ENCODE data around the gene SLC5A2.
A peak's percentile ranks its signal among the peaks of the same experiment; 100 is the strongest.

The SLC5A2 gene

GRCh38 chr16:31452631-31453106, 30.3 kb upstream of the SLC5A2 start:
- H3K4me2 ChIP-seq (ENCODE audit: low read length), result peak overlapping the region; percentile 55
- peaks cover 55% of the 10 kb centered on the region for H3K4me1 ChIP-seq (ENCODE audit: control insufficient read depth, insufficient read depth, low read length)
- peak overlapping the region; percentile 29 for H3K4me3 ChIP-seq (ENCODE audit: low read length)
- peaks cover 7% of the 10 kb centered on the region for H3K36me3 ChIP-seq (ENCODE audit: insufficient read depth, low read length)
- H3K27me3 ChIP-seq (ENCODE audit: control insufficient read depth, insufficient read depth, low read length), result no peaks in the 10 kb centered on the region
- peak overlapping the region; percentile 32 for H3K9ac ChIP-seq (ENCODE audit: low read depth, low read length)
- no peaks in the 10 kb centered on the region for H3K9me3 ChIP-seq (replicated peaks; ENCODE audit: low read length)

GRCh38 chr16:31453255-31454204, 29.4 kb upstream of the SLC5A2 start:
- Histone ChIP-seq H3K4me3 (ENCODE audit: low read length) (peak overlapping the region; percentile 4), H3K9ac (ENCODE audit: low read depth, low read length) (peak overlapping the region; percentile 29), H3K36me3 (ENCODE audit: insufficient read depth, low read length) (peaks cover 7% of the 10 kb centered on the region), H3K4me1 (ENCODE audit: control insufficient read depth, insufficient read depth, low read length) (peaks cover 59% of the 10 kb centered on the region), H3K9me3 (replicated peaks; ENCODE audit: low read length) (no peaks in the 10 kb centered on the region), H3K27me3 (ENCODE audit: control insufficient read depth, insufficient read depth, low read length) (no peaks in the 10 kb centered on the region), H3K4me2 (ENCODE audit: low read length) (peak overlapping the region; percentile 47)

GRCh38 chr16:31455601-31456314, 27.2 kb upstream of the SLC5A2 start:
- Histone ChIP-seq H3K9me3 (replicated peaks; ENCODE audit: low read length) (no peaks in the 10 kb centered on the region), H3K4me1 (ENCODE audit: control insufficient read depth, insufficient read depth, low read length) (peaks cover 65% of the 10 kb centered on the region), H3K27me3 (ENCODE audit: control insufficient read depth, insufficient read depth, low read length) (no peaks in the 10 kb centered on the region), H3K4me2 (ENCODE audit: low read length) (peak overlapping the region; percentile 48), H3K36me3 (ENCODE audit: insufficient read depth, low read length) (peaks cover 7% of the 10 kb centered on the region), H3K9ac (ENCODE audit: low read depth, low read length) (no peak overlapping the region), H3K4me3 (ENCODE audit: low read length) (no peak overlapping the region)

GRCh38 chr16:31456988-31457360, 25.9 kb upstream of the SLC5A2 start:
- H3K4me2 ChIP-seq (ENCODE audit: low read length), result peak overlapping the region; percentile 99
- no peaks in the 10 kb centered on the region for H3K9me3 ChIP-seq (replicated peaks; ENCODE audit: low read length)
- no peak overlapping the region for H3K4me3 ChIP-seq (ENCODE audit: low read length)
- H3K9ac ChIP-seq (ENCODE audit: low read depth, low read length), result no peak overlapping the region
- H3K27me3 ChIP-seq (ENCODE audit: control insufficient read depth, insufficient read depth, low read length), result no peaks in the 10 kb centered on the region
- peaks cover 60% of the 10 kb centered on the region for H3K4me1 ChIP-seq (ENCODE audit: control insufficient read depth, insufficient read depth, low read length)
- peaks cover 9% of the 10 kb centered on the region for H3K36me3 ChIP-seq (ENCODE audit: insufficient read depth, low read length)

GRCh38 chr16:31458073-31458843, 24.7 kb upstream of the SLC5A2 start:
- peaks cover 20% of the 10 kb centered on the region for H3K36me3 ChIP-seq (ENCODE audit: insufficient read depth, low read length)
- peak overlapping the region; percentile 99 for H3K4me2 ChIP-seq (ENCODE audit: low read length)
- H3K9ac ChIP-seq (ENCODE audit: low read depth, low read length), result peak overlapping the region; percentile 98
- H3K9me3 ChIP-seq (replicated peaks; ENCODE audit: low read length), result no peaks in the 10 kb centered on the region
- H3K4me3 ChIP-seq (ENCODE audit: low read length), result peak overlapping the region; percentile 85
- H3K27me3 ChIP-seq (ENCODE audit: control insufficient read depth, insufficient read depth, low read length), result no peaks in the 10 kb centered on the region
- H3K4me1 ChIP-seq (ENCODE audit: control insufficient read depth, insufficient read depth, low read length), result peaks cover 48% of the 10 kb centered on the region

GRCh38 chr16:31458844-31459686, 23.9 kb upstream of the SLC5A2 start, which contains the start of gene ARMC5:
ARMC5 (plus strand) TSS chr16:31459501; CDS start chr16:31459525, 24 bp downstream.
- peak within 1 kb of the TSS; percentile 85 for H3K4me3 ChIP-seq (ENCODE audit: low read length)
- H3K9me3 ChIP-seq (replicated peaks; ENCODE audit: low read length), result no peaks in the 10 kb centered on the region
- peaks cover 27% of the 10 kb centered on the region for H3K36me3 ChIP-seq (ENCODE audit: insufficient read depth, low read length)
- peaks cover 41% of the 10 kb centered on the region for H3K4me1 ChIP-seq (ENCODE audit: control insufficient read depth, insufficient read depth, low read length)
- H3K27me3 ChIP-seq (ENCODE audit: control insufficient read depth, insufficient read depth, low read length), result no peaks in the 10 kb centered on the region
- H3K4me2 ChIP-seq (ENCODE audit: low read length), result peak within 1 kb of the TSS; percentile 99
- peak within 1 kb of the TSS; percentile 98 for H3K9ac ChIP-seq (ENCODE audit: low read depth, low read length)

- peak overlapping the region; percentile 98 for H3K9ac ChIP-seq (ENCODE audit: low read depth, low read length)
These were observed 23.0 kb upstream of the SLC5A2 start for GRCh38 chr16:31459687-31460581.

GRCh38 chr16:31460582-31461002, 22.3 kb upstream of the SLC5A2 start:
- peaks cover 35% of the 10 kb centered on the region for H3K36me3 ChIP-seq (ENCODE audit: insufficient read depth, low read length)
- H3K4me2 ChIP-seq (ENCODE audit: low read length), result peak overlapping the region; percentile 93
- no peaks in the 10 kb centered on the region for H3K27me3 ChIP-seq (ENCODE audit: control insufficient read depth, insufficient read depth, low read length)
- H3K9ac ChIP-seq (ENCODE audit: low read depth, low read length), result peak overlapping the region; percentile 73
- peak overlapping the region; percentile 71 for H3K4me3 ChIP-seq (ENCODE audit: low read length)
- H3K9me3 ChIP-seq (replicated peaks; ENCODE audit: low read length), result no peaks in the 10 kb centered on the region
- peaks cover 28% of the 10 kb centered on the region for H3K4me1 ChIP-seq (ENCODE audit: control insufficient read depth, insufficient read depth, low read length)

More at GRCh38 chr16:31459687-31460581, 23.0 kb upstream of the SLC5A2 start:
- Histone ChIP-seq H3K27me3 (ENCODE audit: control insufficient read depth, insufficient read depth, low read length) (no peaks in the 10 kb centered on the region), H3K4me3 (ENCODE audit: low read length) (peak overlapping the region; percentile 85), H3K4me1 (ENCODE audit: control insufficient read depth, insufficient read depth, low read length) (peaks cover 34% of the 10 kb centered on the region), H3K36me3 (ENCODE audit: insufficient read depth, low read length) (peaks cover 35% of the 10 kb centered on the region), H3K4me2 (ENCODE audit: low read length) (peak overlapping the region; percentile 99), H3K9me3 (replicated peaks; ENCODE audit: low read length) (no peaks in the 10 kb centered on the region)

GRCh38 chr16:31461201-31461920, 21.6 kb upstream of the SLC5A2 start:
- Histone ChIP-seq H3K4me1 (ENCODE audit: control insufficient read depth, insufficient read depth, low read length) (peaks cover 23% of the 10 kb centered on the region), H3K9ac (ENCODE audit: low read depth, low read length) (peak overlapping the region; percentile 14), H3K4me2 (ENCODE audit: low read length) (no peak overlapping the region), H3K9me3 (replicated peaks; ENCODE audit: low read length) (no peaks in the 10 kb centered on the region), H3K4me3 (ENCODE audit: low read length) (no peak overlapping the region), H3K36me3 (ENCODE audit: insufficient read depth, low read length) (peaks cover 37% of the 10 kb centered on the region), H3K27me3 (ENCODE audit: control insufficient read depth, insufficient read depth, low read length) (no peaks in the 10 kb centered on the region)
